ENCODE results near the gene SPAG9. TPM values are rescaled to one million over a fixed set of nuclear protein-coding genes. Genes with fewer than 3 reads are reported as not detected.

The SPAG9 gene
- total RNA-seq, 1 experiment from 2014 or later: 54.3 TPM

DNA sequence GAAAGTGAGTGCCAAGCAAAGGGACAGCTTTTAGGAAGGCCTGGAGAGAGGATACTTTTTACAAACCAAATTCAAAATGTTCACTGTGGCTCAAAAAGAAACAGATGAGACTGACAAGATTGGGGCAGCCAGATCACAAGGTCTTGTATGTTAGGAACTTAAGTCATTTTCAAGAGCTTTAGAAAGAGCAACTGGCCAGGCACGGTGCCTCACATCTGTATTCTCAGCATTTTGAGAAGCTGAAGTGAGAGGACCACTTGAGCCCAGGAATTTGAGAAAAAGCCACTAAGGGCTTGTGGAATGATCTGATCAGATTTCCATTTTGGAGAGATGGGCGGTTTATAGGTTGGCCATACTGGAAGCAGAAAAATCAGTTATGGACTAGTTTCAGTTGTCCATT, 17.2 kb downstream of the SPAG9 start:
- no peak overlapping the region for H3T11ph ChIP-seq (ENCODE audit: low read length)
- H3K23ac ChIP-seq (ENCODE audit: insufficient read length, low read depth, low read length): no peak overlapping the region
- H3K4me2 ChIP-seq (ENCODE audit: insufficient read depth, insufficient read length, low read length): no peak overlapping the region
- H3K27ac ChIP-seq (ENCODE audit: insufficient read length, low read depth, low read length): no peak overlapping the region
- no peaks in the 10 kb centered on the region for H3K27me3 Mint-ChIP-seq (ENCODE audit: low read depth)
- peaks cover 0 to 4% (median 0%) of the 10 kb centered on the region in 3 experiments; a peak in 2 of 7 replicates for H3K36me3 Mint-ChIP-seq (ENCODE audit: insufficient read depth in 1 of 3, low read depth in 3 of 3)
- H2BK12ac ChIP-seq (ENCODE audit: insufficient read length, low read depth, low read length): no peak overlapping the region
- H4K5ac ChIP-seq (ENCODE audit: insufficient read length, low read depth, low read length): no peak overlapping the region
- WGBS (ENCODE audit: extremely low coverage, insufficient read length, low lambda C conversion rate): no CpG with 5 or more reads among the region's 2 CpGs
- H2BK20ac ChIP-seq (ENCODE audit: low read depth, low read length, poor library complexity, severe bottlenecking): no peak overlapping the region
- no peaks in the 10 kb centered on the region for H3K4me1 Mint-ChIP-seq
- peaks cover 6% of the 10 kb centered on the region; the same call in 1 of the 2 replicates for H3K79me2 ChIP-seq (ENCODE audit: insufficient read depth, low read length)
- H3K9me3 ChIP-seq (ENCODE audit: control insufficient read depth, low read depth, low read length): no peaks in the 10 kb centered on the region
- H4K91ac ChIP-seq (ENCODE audit: insufficient read length, low read depth, low read length): no peak overlapping the region
- H3K18ac ChIP-seq (ENCODE audit: insufficient read length, low read depth, low read length): no peak overlapping the region
- no peak overlapping the region for H2AK5ac ChIP-seq (ENCODE audit: insufficient read length, low read length)
- H3K14ac ChIP-seq (ENCODE audit: insufficient read depth, low read length): no peak overlapping the region
- H3K4me3 Mint-ChIP-seq: no peak overlapping the region
- peak overlapping the region in 1 of 3 experiments; percentile 26; a peak in 1 of 7 replicates for H3K27ac Mint-ChIP-seq
- TF ChIP-seq, protein P1, sequence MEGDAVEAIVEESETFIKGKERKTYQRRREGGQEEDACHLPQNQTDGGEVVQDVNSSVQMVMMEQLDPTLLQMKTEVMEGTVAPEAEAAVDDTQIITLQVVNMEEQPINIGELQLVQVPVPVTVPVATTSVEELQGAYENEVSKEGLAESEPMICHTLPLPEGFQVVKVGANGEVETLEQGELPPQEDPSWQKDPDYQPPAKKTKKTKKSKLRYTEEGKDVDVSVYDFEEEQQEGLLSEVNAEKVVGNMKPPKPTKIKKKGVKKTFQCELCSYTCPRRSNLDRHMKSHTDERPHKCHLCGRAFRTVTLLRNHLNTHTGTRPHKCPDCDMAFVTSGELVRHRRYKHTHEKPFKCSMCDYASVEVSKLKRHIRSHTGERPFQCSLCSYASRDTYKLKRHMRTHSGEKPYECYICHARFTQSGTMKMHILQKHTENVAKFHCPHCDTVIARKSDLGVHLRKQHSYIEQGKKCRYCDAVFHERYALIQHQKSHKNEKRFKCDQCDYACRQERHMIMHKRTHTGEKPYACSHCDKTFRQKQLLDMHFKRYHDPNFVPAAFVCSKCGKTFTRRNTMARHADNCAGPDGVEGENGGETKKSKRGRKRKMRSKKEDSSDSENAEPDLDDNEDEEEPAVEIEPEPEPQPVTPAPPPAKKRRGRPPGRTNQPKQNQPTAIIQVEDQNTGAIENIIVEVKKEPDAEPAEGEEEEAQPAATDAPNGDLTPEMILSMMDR (conservative IDR thresholded peaks at IDR 0.05): no peak
- H3K23me2 ChIP-seq (ENCODE audit: insufficient read length, low read depth, low read length, poor library complexity, severe bottlenecking): no peaks in the 10 kb centered on the region
- no peak overlapping the region for H2BK120ac ChIP-seq (ENCODE audit: low read depth, low read length, poor library complexity, severe bottlenecking)
- no peak overlapping the region for H3K9ac ChIP-seq (ENCODE audit: extremely low read depth, insufficient read length, low read length)
- peaks cover 5% of the 10 kb centered on the region for H3K79me1 ChIP-seq (ENCODE audit: insufficient read depth, low read depth, low read length, poor library complexity, severe bottlenecking)
- no peaks in the 10 kb centered on the region for H4K20me1 ChIP-seq (ENCODE audit: control insufficient read depth, insufficient read depth, insufficient read length)
- H2BK15ac ChIP-seq (ENCODE audit: low read depth, low read length): no peak overlapping the region
- H4K8ac ChIP-seq (replicated peaks; ENCODE audit: insufficient read length, low read depth, low read length): no peak overlapping the region
- no peaks in the 10 kb centered on the region for H3K4me1 ChIP-seq (ENCODE audit: insufficient read depth, low read length)
- no peak overlapping the region for H2BK5ac ChIP-seq (ENCODE audit: insufficient read length, low read length)
- H3K9me3 Mint-ChIP-seq: no peaks in the 10 kb centered on the region
- no peak overlapping the region for H3K56ac ChIP-seq (ENCODE audit: insufficient read length, low read depth, low read length)
- no peaks in the 10 kb centered on the region for H3K27me3 ChIP-seq (ENCODE audit: insufficient read depth, low read length)
- H3K4ac ChIP-seq (ENCODE audit: low read depth, low read length): no peak overlapping the region
- no peak overlapping the region for H2AFZ ChIP-seq (ENCODE audit: low read length)
- DNase-seq: peak; percentile 12

Data from H9 (cell line).